Mammary epithelial cell (primary cell): ENCODE data around the gene PPP1R7.

Experiments used
- EZH2 ChIP-seq: IDR thresholded peaks from 2 replicates; pipeline ENCODE4 v1.6.1; 2012; ENCODE audit warnings: low read length, inconsistent platforms, borderline replicate concordance
- TF ChIP-seq, protein P1 (sequence below), 2 donors: IDR thresholded peaks in 1 of 2; conservative IDR thresholded peaks in 1 of 2; 2 replicates each; pipeline ENCODE4 v1.5.1; 2011 to 2012; ENCODE audit warnings: inconsistent platforms in 2 of 2, low read length in 2 of 2, mild to moderate bottlenecking in 2 of 2, control low read depth in 1 of 2, low read depth in 1 of 2; ENCODE audit not compliant: insufficient read depth in 1 of 2; ENCODE audit errors: extremely low read depth in 1 of 2

- TF ChIP-seq, protein P1, sequence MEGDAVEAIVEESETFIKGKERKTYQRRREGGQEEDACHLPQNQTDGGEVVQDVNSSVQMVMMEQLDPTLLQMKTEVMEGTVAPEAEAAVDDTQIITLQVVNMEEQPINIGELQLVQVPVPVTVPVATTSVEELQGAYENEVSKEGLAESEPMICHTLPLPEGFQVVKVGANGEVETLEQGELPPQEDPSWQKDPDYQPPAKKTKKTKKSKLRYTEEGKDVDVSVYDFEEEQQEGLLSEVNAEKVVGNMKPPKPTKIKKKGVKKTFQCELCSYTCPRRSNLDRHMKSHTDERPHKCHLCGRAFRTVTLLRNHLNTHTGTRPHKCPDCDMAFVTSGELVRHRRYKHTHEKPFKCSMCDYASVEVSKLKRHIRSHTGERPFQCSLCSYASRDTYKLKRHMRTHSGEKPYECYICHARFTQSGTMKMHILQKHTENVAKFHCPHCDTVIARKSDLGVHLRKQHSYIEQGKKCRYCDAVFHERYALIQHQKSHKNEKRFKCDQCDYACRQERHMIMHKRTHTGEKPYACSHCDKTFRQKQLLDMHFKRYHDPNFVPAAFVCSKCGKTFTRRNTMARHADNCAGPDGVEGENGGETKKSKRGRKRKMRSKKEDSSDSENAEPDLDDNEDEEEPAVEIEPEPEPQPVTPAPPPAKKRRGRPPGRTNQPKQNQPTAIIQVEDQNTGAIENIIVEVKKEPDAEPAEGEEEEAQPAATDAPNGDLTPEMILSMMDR (conservative IDR thresholded peaks at IDR 0.05 in 1 of 2, IDR thresholded peaks at IDR 0.05 in 1 of 2; ENCODE audit: extremely low read depth in 1 of 2, insufficient read depth in 1 of 2, low read depth in 1 of 2, low read length in 2 of 2), result no peak
- TF ChIP-seq EZH2, result no peak
Measured at GRCh38 chr2:241202268-241202585, 52.0 kb downstream of the PPP1R7 start.
